ENCODE data around the gene ITPK1. TPM values are rescaled to one million over a fixed set of nuclear protein-coding genes. Genes with fewer than 3 reads are reported as not detected.
A peak's percentile ranks its signal among the peaks of the same experiment; 100 is the strongest.
"Not testable (repeated sequence)": the region's sequence is repeated elsewhere in the genome, so short reads cannot be mapped to it uniquely, and the experiment has no call there.

The ITPK1 gene
- total and polyA plus RNA-seq, 12 donors, result 47.1 to 152 (median 92.7) TPM

- no peak for TF ChIP-seq CTCF (IDR thresholded peaks at IDR 0.05)
- no peaks in the 10 kb centered on the region for H3K9me3 ChIP-seq
- H3K36me3 ChIP-seq, result peaks cover 0 to 6% (median 0%) of the 10 kb centered on the region in 9 donors
- peaks cover 7 to 70% (median 44%) of the 10 kb centered on the region in 9 donors for H3K4me1 ChIP-seq
- 83 to 89% methylated on average over 6 of the region's 6 CpGs for WGBS, 2 donors
- no peak for DNase-seq
- intact Hi-C loops (cut with DNase I), result no loop called here
- ATAC-seq, result no peak
- H3K27me3 ChIP-seq, result no peaks in the 10 kb centered on the region
- H3K4me3 ChIP-seq, result no peak overlapping the region
- H3K27ac ChIP-seq, result peak overlapping the region in 1 of 10 donors; percentile 27
Observed at GRCh38 chr14:93106541-93107156, 9.1 kb downstream of the ITPK1 start.

- H3K9me3 ChIP-seq; H3K36me3 ChIP-seq; H3K27me3 ChIP-seq; H3K4me3 ChIP-seq; DNase-seq; intact Hi-C loops (cut with DNase I); ATAC-seq: not testable (repeated sequence)
- H3K27ac ChIP-seq, result peak overlapping the region in 2 of 10 donors; percentile 22 to 86
- 87 to 93% methylated on average over 10 of the region's 10 CpGs for WGBS, 2 donors
- H3K4me1 ChIP-seq, result peaks cover 7 to 70% (median 50%) of the 10 kb centered on the region in 9 donors
Observed at GRCh38 chr14:93105856-93106255, 9.9 kb downstream of the ITPK1 start.

GRCh38 chr14:93105362-93105761, 10.4 kb downstream of the ITPK1 start:
- no peak overlapping the region for H3K4me3 ChIP-seq
- WGBS, 2 donors, result 79 to 82% methylated on average over 7 of the region's 7 CpGs
- peaks cover 7 to 70% (median 52%) of the 10 kb centered on the region in 9 donors for H3K4me1 ChIP-seq
- intact Hi-C loops (cut with DNase I), result no loop called here
- H3K27ac ChIP-seq, result peak overlapping the region in 4 of 10 donors; percentile 10 to 86 (median 37)
- H3K36me3 ChIP-seq, result peaks cover 0 to 6% (median 0%) of the 10 kb centered on the region in 9 donors
- no peak for DNase-seq
- peak in 4 of 8 donors; percentile 16 to 48 (median 29) for ATAC-seq
- TF ChIP-seq CTCF (IDR thresholded peaks at IDR 0.05), result no peak
- no peaks in the 10 kb centered on the region for H3K27me3 ChIP-seq
- no peaks in the 10 kb centered on the region for H3K9me3 ChIP-seq

GRCh38 chr14:93104961-93105360, 10.8 kb downstream of the ITPK1 start:
- 75 to 87% methylated on average over 6 of the region's 6 CpGs for WGBS, 2 donors
- no peaks in the 10 kb centered on the region for H3K9me3 ChIP-seq
- TF ChIP-seq CTCF (IDR thresholded peaks at IDR 0.05), result no peak
- DNase-seq, result no peak
- peaks cover 7 to 68% (median 53%) of the 10 kb centered on the region in 9 donors for H3K4me1 ChIP-seq
- ATAC-seq, result peak in 1 of 8 donors; percentile 29
- no peak overlapping the region for H3K4me3 ChIP-seq
- peaks cover 0 to 4% (median 0%) of the 10 kb centered on the region in 9 donors for H3K36me3 ChIP-seq
- intact Hi-C loops (cut with DNase I), result no loop called here
- H3K27me3 ChIP-seq, result no peaks in the 10 kb centered on the region
- peak overlapping the region in 4 of 10 donors; percentile 10 to 86 (median 37) for H3K27ac ChIP-seq

All from heart right ventricle (tissue), 16 donors.